ENCODE measurements around the gene ZFP82.

Gene ZFP82

DNA sequence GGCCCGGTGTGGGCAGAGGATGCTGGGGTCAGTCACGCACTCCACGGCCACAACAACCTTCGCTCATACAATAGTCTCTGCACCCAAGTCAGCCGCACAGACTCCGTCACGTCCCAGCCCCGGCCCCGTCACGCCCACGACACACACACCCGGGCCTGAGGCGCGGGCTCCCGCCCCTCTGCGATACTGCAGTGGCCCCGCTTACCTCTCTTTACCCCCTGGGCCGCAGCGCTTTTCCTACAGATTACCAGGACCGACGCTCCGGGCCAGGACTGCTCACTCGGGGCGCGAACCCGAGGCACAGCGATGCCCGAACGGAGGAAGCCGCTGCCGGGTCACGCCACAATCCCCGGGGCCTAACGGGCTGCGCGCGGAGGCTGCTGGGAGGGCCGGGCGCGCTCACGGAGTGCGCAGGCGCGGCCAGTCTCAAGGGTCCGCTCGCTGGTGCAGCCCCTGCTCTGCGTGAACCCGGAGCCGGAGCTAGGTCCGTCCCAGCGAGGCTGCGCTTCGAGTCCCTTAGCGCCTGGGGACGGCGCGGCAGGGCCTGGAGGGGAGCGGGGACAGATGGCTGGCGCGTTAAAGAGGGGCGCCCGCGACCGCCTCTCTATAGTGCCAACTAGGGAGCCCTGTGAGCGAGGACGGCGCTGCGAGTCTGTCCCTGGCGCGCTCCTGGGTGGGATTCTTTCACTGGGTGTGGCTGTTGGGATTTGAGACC lies at the start of gene ZFP82:
Gene ZFP82 (minus strand): TSS at position 358 of the 715 bp plus-strand sequence. CDS start 8,855 bp downstream, outside the sequence.
- DNase-seq, result peak; percentile 88 to 90 (median 89)

DNA sequence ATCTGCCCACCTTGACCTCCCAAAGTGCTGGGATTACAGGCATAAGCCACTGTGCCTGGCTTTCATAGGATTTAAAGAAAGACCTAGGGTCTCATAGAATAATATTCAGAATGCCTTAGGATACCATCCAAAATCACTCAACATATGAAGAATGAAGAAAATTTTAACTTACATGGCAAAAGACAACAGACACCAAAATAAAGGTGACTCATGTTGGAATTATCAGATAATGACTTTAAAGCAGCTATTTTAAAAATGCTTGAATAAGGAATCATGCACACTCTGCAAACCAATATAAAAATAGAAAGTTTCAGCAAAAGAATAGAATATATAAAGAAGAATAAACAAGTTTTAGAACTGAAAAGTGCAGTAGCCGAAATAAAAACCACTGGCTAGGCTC lies 41.6 kb upstream of the ZFP82 start:
- DNase-seq, result no peak

DNA sequence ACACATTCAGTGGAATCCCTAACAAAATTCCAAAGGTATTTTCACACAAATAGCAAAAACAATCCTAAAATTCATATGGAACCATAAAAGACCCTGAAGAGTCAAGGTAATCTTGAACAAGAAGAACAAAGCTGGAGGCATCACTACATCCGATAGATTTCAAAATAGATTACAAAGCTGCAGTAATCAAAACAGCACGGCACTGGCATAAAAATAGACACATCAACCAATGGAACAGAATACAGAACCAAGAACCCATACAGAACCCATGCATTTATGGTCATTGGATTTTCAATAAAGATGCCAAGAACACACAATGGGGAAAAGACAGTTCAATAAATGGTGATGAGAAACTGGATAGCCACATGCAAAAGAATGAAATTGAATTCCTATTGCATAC lies 38.4 kb upstream of the ZFP82 start:
- DNase-seq, result no peak

DNA sequence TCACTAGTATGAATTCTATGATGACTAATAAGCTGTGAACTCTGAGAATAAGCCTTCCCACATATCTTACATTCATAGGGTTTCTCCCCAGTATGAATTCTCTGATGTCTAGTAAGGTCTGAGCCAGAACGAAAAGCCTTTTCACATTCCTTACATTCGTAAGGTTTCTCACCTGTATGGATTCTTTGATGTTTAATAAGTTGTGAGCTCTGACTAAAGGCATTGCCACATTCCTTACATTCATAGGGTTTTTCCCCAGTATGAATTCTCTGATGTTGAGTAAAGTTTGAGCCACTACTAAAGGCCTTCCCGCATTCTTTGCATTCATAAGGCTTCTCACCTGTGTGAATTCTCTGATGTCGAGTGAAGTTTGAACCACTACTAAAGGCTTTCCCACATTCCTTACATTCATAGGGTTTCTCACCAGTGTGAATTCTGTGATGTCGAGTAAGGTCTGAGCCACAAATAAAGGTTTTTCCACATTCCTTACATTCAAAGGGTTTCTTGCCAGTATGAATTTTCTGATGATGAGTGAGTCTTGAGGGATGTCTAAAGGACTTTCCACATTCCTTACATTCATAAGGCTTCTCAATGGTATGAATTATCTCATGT lies 30.7 kb upstream of the ZFP82 start:
- DNase-seq, result no peak

DNA sequence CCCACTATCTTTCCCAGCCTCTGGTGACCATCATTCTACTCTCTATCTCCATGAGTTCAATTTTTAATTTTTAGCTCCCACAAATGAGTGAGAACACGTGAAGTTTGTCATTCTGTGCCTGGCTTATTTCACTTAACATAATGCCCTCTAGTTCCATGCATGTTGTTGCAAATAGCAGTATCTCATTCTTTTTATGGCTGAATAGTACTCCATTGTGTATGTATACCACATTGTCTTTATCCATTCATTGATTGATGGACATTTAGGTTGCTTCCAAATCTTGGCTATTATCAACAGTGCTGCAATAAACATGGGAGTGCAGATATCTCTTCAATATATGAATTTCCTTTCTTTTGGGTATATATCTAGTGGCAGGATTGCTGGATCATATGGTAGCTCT lies 22.9 kb upstream of the ZFP82 start:
- no peak for DNase-seq

DNA sequence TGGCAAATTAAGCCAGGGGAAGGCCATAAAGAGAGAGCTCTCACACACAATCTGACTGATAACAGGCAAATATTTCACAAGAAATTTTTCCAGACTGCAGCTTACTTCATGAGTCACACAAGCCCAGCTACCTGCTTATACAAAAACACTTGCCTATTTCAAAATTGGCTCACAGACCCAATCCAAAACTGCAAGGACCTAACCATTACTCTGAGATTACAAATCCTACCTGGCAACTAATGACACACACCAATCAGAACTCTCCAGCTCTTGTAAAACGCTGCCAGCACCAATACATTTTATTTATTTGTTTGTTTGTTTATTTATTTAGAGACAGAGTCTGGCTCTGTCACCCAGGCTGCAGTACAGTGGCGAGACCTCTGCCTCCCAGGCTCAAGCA lies 18.1 kb upstream of the ZFP82 start:
- DNase-seq, result no peak

DNA sequence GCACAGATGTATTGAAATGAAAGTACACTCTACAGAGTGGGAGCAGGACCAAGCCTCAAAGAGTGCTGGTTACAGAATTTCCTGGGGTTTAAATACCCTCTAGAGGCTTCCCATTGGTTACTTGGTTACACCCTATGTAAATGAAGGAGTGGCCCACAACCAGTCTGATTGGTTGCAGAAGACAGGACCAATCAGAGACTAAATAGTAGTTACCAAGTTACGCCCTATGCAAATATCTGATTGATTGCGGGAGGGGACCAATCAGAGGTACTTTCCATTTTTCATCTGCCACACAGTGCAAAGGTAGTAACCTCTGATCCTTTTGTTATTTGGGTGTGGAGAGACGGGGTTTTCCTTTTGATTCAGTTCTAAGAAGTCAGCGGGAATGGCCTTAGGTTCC lies 5.5 kb upstream of the ZFP82 start:
- no peak for DNase-seq

DNA sequence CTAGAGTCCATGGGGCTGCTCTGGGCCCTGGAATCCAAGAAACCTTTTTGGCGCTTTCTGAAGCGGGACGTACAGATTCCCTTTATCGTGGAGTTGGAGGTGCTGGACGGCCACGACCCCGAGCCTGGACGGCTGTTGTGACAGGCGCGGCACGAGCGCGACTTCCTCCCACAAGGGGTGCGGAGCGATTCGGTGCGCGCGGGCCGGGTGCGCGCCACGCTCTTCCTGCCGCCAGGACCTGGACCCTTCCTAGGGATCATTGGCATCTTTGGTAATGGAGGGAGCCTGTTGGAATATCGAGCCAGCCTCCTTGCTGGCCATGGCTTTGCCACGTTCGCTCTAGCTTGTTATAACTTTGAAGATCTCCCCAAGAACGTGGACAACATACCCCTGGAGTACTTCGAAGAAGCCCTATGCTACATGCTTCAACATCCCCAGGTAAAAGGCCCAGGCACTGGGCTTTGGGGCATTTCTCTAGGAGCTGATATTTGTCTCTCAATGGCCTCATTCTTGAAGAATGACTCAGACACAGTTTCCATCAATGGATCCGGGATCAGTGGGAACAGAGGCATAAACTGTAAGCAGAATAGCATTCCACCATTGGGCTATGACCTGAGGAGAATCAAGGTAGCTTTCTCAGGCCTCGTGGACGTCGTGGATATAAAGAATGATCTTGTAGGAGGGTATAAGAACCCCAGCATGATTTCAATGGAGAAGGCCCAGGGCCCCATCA lies 3.5 kb upstream of the ZFP82 start:
- no peak for DNase-seq

DNA sequence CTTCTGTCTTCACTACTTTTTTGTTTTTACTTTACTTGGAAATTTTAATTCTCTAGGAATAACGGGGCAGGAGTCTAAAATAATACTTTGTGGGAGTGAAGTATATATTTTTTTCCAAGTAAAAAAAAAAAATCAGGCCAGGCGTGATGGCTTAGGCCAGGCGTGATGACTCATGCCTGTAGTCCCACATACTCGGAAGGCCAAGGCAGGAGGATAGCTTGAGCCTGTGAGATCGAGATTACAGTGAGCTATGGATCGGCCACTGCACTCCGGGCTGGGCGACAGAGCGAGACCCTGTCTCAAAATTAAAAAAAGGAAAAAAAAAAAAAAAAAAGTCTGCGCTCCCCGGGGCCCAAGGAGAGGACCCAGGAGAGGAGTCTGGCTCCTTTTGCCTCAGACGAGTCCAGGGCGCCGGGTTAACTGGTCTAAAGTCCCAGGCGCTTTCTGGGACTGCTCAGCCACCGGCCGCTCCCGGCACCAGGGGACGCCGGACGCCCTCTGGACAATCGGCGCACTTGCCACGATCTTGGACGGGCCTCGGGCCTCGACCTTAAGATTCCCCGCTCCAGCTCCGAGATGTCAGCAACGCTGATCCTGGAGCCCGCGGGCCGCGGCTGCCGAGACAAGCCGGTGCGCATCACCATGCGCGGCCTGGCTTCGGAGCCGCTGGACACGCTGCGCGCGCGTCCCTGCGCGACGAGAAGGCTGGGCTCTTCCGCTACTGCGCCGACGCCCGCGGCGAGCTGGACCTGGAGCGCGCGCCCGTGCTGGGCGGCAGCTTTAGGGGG lies 2.7 kb upstream of the ZFP82 start:
- no peak for DNase-seq

DNA sequence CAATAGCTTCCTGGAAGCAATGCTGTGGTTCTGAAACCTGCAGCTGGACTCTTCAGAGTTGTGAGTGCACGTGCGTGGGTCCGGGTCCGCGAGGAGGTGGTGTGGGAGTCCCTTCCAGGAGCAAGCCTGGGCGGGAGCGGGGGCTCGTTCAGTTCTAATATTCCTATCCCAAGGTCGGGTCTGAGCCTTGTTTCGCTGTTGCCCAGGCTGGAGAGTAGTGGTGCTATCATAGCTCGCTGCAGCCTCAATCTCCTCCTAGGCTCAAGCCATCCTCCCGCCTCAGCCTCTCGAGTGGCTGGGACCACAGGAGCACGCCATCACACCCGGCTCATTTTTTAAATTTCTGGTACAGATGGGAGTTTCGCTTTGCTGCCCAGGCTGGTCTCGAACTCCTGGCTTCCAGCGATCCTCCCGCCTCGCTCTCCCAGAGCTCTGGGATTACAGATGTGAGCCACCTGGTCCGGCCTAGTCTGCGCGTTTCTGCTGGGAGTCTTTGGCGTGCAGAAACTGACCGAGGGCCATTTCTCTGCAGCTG lies 625 bp downstream of the ZFP82 start:
- no peak for DNase-seq

DNA sequence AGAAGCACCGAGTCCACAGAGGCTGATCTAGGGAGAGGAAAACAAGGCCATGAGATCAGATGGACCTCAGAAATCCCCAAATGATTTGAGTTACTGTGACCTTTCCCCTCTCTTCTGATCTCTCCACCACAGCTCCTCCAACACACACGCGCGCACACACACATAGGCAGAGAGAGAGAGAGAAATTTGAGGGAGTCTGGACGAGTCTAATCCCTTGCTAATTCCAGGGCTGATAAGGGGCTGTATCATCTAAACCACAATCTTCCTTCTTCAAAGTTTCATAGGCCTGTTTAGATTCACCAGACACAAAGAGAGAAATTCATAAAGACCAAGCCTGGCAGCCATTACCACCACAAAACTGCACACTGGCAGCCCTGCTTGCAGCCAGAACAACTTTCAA lies 8.6 kb downstream of the ZFP82 start:
- no peak for DNase-seq

DNA sequence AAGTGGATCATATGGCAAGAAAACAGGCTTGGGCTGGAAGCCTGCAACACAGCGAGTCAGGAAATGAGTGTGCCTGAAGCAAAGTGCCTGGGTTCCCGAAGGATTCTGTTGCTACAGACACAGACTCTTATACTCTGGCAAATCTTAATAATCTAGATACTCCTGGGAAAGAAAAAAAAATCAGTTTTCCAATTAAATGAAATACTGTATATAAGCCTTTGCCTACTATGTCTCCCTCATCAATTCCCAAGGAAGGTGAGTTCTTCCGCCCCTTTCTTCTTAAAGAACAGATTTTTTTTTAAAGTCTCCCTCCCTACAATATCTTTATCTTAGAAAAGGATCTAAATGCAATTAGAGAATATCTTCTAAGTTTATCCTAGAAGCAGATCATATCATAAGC lies 10.3 kb downstream of the ZFP82 start:
- no peak for DNase-seq

DNA sequence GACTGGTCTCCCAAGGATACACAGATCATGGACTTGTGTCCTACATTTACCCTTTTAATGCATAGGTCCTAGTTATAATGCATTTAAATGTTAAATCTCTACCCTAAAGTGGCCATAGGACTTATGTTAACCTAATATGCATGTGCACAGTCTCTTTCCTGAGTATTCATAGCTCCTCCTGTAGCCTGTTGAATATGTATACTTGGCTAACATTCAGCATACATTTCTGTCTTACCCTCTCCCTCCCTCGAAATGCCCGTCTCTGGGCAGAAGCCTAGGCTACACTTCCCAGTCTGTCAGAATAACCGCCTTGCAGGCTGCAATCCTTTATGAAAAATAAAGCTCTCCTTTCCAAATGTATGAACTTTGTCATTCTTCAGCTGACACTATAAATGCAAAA lies 13.9 kb downstream of the ZFP82 start:
- DNase-seq, result no peak

DNA sequence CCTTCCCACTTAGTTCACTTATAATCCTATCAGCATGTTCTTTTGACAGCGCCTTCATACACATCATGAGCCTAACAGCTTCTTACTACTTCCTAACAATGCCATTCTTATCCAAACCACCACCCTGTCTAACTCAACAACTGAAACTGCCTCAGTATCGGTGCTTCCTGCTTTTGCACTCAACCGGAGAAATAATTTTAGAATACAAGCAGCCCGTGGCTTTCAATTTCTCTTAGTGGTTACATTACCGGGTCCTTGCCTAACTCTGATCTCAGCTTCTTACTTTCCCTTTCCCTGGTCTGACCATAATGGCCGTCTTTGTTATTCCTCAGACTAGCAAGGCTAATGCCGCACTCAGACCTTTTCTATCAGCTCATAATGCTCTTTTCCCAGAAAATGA lies 17.0 kb downstream of the ZFP82 start:
- no peak for DNase-seq

DNA sequence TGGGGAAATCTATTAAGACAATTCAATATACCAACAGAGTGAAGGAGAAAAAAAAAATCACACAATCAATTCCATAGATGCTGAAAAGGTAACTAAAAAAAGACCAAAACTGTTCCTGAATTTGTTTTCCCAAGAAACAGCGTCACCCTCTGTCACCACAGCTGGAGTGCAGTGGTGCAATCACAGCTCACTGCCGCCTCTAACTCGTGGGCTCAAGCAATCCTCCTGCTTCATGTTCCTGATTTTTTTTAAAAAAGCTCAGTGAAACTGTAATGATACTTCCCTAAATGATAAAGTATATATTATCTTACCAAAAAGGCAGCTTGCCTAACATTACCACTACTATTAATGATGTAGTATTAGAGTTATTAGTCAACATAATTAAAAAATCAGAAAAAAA lies 19.9 kb downstream of the ZFP82 start:
- no peak for DNase-seq

DNA sequence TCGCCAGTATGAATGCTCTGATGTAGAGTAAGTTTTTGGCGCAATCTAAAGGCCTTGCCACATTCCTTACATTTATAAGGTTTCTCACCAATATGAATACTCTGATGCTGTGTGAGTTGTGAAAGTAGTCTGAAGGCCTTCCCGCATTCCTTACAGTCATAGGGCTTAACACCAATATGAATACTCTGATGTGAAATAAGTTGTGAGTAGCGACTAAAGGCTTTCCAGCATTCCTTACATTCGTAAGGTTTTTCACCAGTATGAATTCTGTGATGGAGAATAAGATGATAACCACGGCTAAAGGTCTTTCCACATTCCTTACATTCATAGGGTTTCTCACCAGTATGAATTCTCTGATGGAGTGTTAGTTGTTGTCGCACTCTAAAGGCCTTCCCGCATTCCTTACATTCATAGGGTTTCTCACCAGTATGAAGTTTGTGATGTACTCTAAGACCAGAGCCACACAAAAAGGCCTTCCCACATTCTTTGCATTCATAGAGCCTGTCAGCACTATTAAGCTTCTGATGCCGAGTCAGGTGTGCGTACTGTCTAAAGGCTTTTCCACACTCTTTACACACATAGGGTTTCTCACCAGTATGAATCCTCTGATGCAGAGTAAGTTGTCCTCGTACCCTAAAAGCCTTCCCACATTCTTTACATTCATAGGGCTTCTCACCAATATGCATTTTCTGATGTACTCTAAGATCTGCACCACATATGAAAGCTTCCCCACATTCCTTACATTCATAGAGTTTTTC lies 25.3 kb downstream of the ZFP82 start:
- no peak for DNase-seq

DNA sequence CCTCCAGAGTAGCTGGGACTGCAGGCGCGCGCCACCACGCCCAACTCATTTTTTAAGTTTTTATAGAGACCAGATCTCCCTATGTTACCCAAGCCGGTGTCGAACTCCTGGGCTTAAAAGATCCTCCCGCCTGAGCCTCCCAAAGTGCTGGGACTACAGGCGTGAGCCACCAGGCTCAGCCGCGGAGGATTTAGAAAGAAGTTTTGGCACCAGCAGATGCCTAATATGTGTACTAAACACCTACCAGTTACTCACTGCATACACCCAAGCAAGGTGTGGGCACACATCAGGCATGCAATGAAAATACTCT lies 39.0 kb downstream of the ZFP82 start:
- no peak for DNase-seq

DNA sequence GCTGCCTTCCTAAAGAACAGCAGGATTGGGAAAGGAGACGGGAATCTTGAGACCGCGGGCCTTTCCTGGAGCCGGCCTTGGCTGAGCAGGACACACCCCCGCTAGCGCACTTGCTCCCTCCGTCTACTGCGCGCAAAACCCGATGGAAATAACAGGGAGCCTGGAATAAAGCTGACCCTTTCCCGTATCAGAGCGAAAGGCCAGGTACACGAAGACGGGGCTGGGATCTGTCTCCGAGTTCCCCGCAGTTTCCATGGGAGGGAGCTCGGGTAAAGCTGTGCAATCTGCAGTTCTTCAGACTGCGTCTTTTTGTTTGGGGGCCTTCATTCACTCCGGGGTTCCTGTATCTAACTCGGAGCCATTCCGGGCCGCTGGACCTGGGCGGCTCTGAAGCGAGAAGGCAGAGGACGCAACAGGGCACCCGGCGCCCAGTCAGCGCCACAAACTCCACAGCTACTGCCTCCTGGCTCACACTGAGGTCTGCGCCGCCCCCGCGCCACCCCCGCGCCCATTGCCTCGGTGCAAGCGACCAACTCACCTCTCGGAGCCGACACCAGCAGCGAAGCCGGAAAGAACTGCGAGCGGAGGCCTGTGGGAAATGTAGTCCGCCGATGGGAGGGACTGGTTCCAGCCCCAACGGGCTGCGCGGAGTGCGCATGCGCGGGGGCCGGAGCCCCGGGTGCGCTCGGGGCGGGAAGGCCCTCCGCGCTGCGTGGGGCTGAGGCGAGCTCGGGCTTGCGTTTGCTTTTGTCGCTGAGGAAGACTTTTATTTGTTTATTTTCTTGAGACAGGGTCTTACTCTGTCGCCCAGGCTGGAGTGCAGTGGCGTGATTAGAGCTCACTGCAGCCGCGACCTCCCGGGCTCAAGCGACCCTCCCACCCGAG lies 39.6 kb downstream of the ZFP82 start, which contains the start of gene ZFP14:
Gene ZFP14 (minus strand): TSS at position 577 of the 885 bp plus-strand sequence. CDS start 11,309 bp downstream, outside the sequence.
- peak; percentile 92 to 97 (median 96) for DNase-seq

DNA sequence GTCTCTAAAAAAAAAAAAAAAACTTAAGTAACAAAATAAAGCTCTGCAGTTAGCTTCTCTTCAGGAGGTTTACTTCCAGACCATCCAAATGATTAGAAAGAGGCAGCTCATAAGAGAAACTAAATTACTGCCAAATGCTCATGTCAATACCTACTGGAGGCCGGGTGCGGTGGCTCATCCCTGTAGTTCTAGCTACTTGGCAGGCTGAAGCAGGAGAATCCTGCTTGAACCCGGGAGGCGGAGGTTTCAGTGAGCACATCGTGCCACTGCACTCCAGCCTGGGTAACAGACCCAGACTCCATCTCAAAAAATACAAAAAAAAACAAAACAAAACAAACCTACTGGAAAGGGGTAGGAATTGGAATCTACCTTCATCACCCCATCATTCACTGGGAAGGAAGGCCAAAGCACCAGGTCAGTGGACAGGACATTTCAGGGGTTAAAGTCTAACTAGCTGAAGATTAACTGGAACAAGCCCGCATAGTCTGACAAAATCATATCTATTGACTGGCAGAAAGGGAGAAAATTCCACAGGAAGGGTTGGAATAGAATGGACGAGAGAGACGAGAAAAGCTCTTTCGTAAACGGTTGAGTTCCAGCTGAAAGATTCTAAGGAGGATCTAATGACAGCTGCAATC lies 40.8 kb downstream of the ZFP82 start:
- DNase-seq, result no peak

DNA sequence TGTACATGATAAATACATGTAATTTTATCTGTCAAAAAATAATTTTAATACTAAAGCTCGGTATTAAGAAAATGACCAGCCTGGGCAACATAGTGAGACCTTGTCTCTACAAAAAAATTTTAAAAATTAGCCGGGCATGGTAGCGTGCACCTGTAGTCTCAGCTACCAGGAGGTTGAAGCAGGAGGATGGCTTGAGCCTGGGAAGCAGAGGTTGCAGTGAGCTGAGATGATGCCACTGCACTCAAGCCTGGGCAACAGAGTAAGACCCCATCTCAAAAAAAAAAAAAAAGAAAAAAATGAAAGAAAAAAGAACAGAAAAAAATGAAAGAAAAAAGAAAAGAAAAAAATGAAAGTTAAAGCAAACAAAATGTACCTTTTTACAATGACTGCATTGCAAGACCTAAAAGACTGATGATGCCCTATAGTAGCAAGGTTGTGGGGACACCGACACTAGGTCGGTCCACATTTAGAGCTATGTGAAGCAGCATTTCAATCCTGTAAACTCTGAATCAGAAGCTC lies 44.7 kb downstream of the ZFP82 start:
- no peak for DNase-seq

DNA sequence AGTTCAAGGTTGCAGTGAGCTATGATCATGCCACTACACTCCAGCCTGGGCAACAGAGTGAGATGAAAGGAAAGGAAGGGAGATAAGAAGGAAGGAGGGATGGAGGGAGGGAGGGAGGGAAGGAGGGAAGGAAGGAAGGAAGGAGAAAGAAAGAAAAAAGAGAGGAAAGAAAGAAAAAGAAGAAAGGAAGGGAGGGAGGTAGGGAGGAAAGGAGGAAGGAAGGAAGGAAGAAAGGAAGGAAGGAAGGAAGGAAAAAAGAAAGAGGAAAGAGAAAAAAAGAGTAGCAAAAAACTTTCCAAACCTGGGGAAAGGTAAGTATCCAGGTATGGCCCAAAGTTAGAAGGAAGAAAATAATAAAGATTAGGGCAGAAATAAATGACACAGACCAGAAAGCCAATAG lies 46.6 kb downstream of the ZFP82 start:
- DNase-seq, result no peak
